ENCODE results near the gene FOSL2. TPM values are rescaled to one million over a fixed set of nuclear protein-coding genes. Genes with fewer than 3 reads are reported as not detected.

The FOSL2 gene
- polyA plus RNA-seq, 3 donors = 24.8 to 270 (median 28.6) TPM

- peak overlapping the region; percentile 57 for H2AFZ ChIP-seq (ENCODE audit: insufficient read depth, low read depth, low read length, poor library complexity, severe bottlenecking)
- H3K27ac ChIP-seq (ENCODE audit: low read depth in 1 of 2, low read length in 2 of 2) = no peak overlapping the region
- no peak overlapping the region for H3K9ac ChIP-seq (ENCODE audit: insufficient read depth, low read length, poor library complexity, severe bottlenecking)
- peak overlapping the region in 4 of 7 donors; percentile 70 to 79 (median 75) for H3K27ac Mint-ChIP-seq
- peaks cover 0 to 5% (median 0%) of the 10 kb centered on the region in 7 donors for H3K9me3 Mint-ChIP-seq
- H3K4me2 ChIP-seq (replicated peaks; ENCODE audit: extremely low read depth, low read length, poor library complexity, severe bottlenecking) = no peak overlapping the region
- peaks cover 40% of the 10 kb centered on the region for H3K4me1 Mint-ChIP-seq
- H3K36me3 Mint-ChIP-seq = peaks cover 2 to 4% of the 10 kb centered on the region in 2 donors
- H3K4me3 ChIP-seq (replicated peaks in 1 of 3; ENCODE audit: low read depth in 2 of 3, low read length in 3 of 3) = no peak overlapping the region
- peak; percentile 93 for TF ChIP-seq CTCF (IDR thresholded peaks at IDR 0.05)
- intact Hi-C loops (cut with micrococcal nuclease) = loop anchor here (2.0 to 10.0 kb wide), 4 partner anchors 40 to 750 kb away; no protein-coding TSS in a partner anchor
- peaks cover 0 to 4% (median 2%) of the 10 kb centered on the region in 3 donors for H3K27me3 Mint-ChIP-seq (ENCODE audit: low read depth in 3 of 3)
- H4K20me1 ChIP-seq (ENCODE audit: insufficient read depth, low read length) = no peaks in the 10 kb centered on the region
- no peaks in the 10 kb centered on the region for H3K79me2 ChIP-seq (ENCODE audit: insufficient read depth, low read length)
- no peaks in the 10 kb centered on the region for H3K9me3 ChIP-seq (replicated peaks in 1 of 2; ENCODE audit: control insufficient read depth in 1 of 2, insufficient read depth in 1 of 2, low read length in 2 of 2)
- DNase-seq = peak; percentile 72 to 81 (median 78)
- no peaks in the 10 kb centered on the region for H3K27me3 ChIP-seq (ENCODE audit: control insufficient read depth in 2 of 2, insufficient read depth in 2 of 2, low read length in 2 of 2)
- H3K36me3 ChIP-seq (replicated peaks in 1 of 2; ENCODE audit: control insufficient read depth in 1 of 2, insufficient read depth in 2 of 2, low read length in 2 of 2) = no peaks in the 10 kb centered on the region
- peaks cover 34 to 39% of the 10 kb centered on the region in 2 donors for H3K4me1 ChIP-seq (ENCODE audit: control insufficient read depth in 1 of 2, insufficient read depth in 2 of 2, low read length in 2 of 2)
- WGBS (ENCODE audit: insufficient coverage) = 45% methylated on average over 5 of the region's 7 CpGs
- no peak overlapping the region for H3K4me3 Mint-ChIP-seq
Measured at GRCh38 chr2:28452534-28453081, 60.0 kb downstream of the FOSL2 start.

DNA sequence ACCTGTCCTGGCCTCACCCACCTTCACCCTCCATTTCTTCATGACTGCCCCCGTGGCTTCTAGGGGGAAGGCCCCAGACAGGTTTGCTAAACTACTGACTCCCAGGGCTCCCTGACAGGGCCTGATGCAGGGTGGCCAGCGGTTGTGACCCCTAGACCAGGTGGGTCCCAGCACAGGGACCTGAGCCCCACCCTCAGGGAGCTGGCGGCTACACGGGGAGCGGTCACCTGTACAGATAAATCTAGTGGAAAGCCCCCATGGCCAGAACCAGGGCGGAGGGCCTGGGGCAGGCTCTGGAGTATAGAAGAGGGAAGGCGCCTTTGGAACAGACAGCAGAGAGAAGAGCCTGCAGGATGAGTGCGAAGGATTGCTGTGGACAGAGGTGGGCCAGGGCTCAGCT, 60.7 kb downstream of the FOSL2 start:
- H3K4me1 Mint-ChIP-seq = peaks cover 37% of the 10 kb centered on the region
- peak overlapping the region in 1 of 7 donors; percentile 48 for H3K27ac Mint-ChIP-seq
- no peak overlapping the region for H3K4me3 Mint-ChIP-seq
- Histone ChIP-seq H3K27me3 (ENCODE audit: control insufficient read depth in 2 of 2, insufficient read depth in 2 of 2, low read length in 2 of 2) (no peaks in the 10 kb centered on the region), H3K9me3 (replicated peaks in 1 of 2; ENCODE audit: control insufficient read depth in 1 of 2, insufficient read depth in 1 of 2, low read length in 2 of 2) (no peaks in the 10 kb centered on the region), H4K20me1 (ENCODE audit: insufficient read depth, low read length) (no peaks in the 10 kb centered on the region), H3K36me3 (replicated peaks in 1 of 2; ENCODE audit: control insufficient read depth in 1 of 2, insufficient read depth in 2 of 2, low read length in 2 of 2) (no peaks in the 10 kb centered on the region), H2AFZ (ENCODE audit: insufficient read depth, low read depth, low read length, poor library complexity, severe bottlenecking) (no peak overlapping the region), H3K9ac (ENCODE audit: insufficient read depth, low read length, poor library complexity, severe bottlenecking) (no peak overlapping the region), H3K27ac (ENCODE audit: low read depth in 1 of 2, low read length in 2 of 2) (no peak overlapping the region), H3K79me2 (ENCODE audit: insufficient read depth, low read length) (no peaks in the 10 kb centered on the region), H3K4me3 (replicated peaks in 1 of 3; ENCODE audit: low read depth in 2 of 3, low read length in 3 of 3) (no peak overlapping the region), H3K4me2 (replicated peaks; ENCODE audit: extremely low read depth, low read length, poor library complexity, severe bottlenecking) (no peak overlapping the region), H3K4me1 (ENCODE audit: control insufficient read depth in 1 of 2, insufficient read depth in 2 of 2, low read length in 2 of 2) (peaks cover 28 to 32% of the 10 kb centered on the region in 2 donors)
- peaks cover 2 to 4% of the 10 kb centered on the region in 2 donors for H3K36me3 Mint-ChIP-seq
- intact Hi-C loops (cut with micrococcal nuclease) = loop anchor here (2.0 to 10.0 kb wide), 4 partner anchors 41 to 751 kb away; no protein-coding TSS in a partner anchor
- no peak for TF ChIP-seq CTCF (IDR thresholded peaks at IDR 0.05)
- peaks cover 0 to 5% (median 0%) of the 10 kb centered on the region in 7 donors for H3K9me3 Mint-ChIP-seq
- H3K27me3 Mint-ChIP-seq (ENCODE audit: low read depth in 3 of 3) = peaks cover 0 to 4% (median 2%) of the 10 kb centered on the region in 3 donors
- WGBS (ENCODE audit: insufficient coverage) = 90% methylated on average over 4 of the region's 8 CpGs
- no peak for DNase-seq

Measured in CD14-positive monocyte (primary cell).